Fibroblast of the aortic adventitia (primary cell): ENCODE data around the gene F9. TPM values are rescaled to one million over a fixed set of nuclear protein-coding genes. Genes with fewer than 3 reads are reported as not detected.

Experiments used
- DNase-seq: peaks from one replicate; pipeline ENCODE4 v3.0.0-alpha.2; 2010; ENCODE audit warnings: low read depth
- H3K4me3 ChIP-seq: 2 replicates; pipeline ENCODE4 v1.5.1; 2011; ENCODE audit warnings: low read depth, mild to moderate bottlenecking, control low read depth, low read length, moderate library complexity
- CTCF ChIP-seq: IDR thresholded peaks from 2 replicates; pipeline ENCODE4 v1.5.1; 2011; ENCODE audit warnings: mild to moderate bottlenecking, low read length, control low read depth, inconsistent platforms; ENCODE audit not compliant: insufficient read depth
- total RNA-seq: library from RNA; depleted of rRNA; stranded (reverse); fragments of >200 nt; gene quantifications from 2 replicates; pipeline ENCODE4 v1.2.3, GENCODE V29; 2012; ENCODE audit warnings: low replicate concordance

The F9 gene
- total RNA-seq, 1 donor: not detected

- DNase-seq: no peak
- no peak for TF ChIP-seq CTCF
- no peak overlapping the region for H3K4me3 ChIP-seq
Measured at GRCh38 chrX:139532834-139533233, 2.3 kb downstream of the F9 start.

- H3K4me3 ChIP-seq: no peak overlapping the region
- TF ChIP-seq CTCF: no peak
- DNase-seq: no peak
Measured at GRCh38 chrX:139533444-139533843, 2.9 kb downstream of the F9 start.

GRCh38 chrX:139538907-139539790, 8.6 kb downstream of the F9 start:
- no peak for TF ChIP-seq CTCF
- H3K4me3 ChIP-seq: no peak overlapping the region
- DNase-seq: no peak

- no peak for TF ChIP-seq CTCF
- no peak for DNase-seq
- no peak overlapping the region for H3K4me3 ChIP-seq
Measured at GRCh38 chrX:139542652-139543051, 12.1 kb downstream of the F9 start.

- DNase-seq: no peak
- TF ChIP-seq CTCF: no peak
- H3K4me3 ChIP-seq: no peak overlapping the region
Measured at GRCh38 chrX:139543920-139544319, 13.4 kb downstream of the F9 start.

GRCh38 chrX:139544591-139544990, 14.1 kb downstream of the F9 start:
- H3K4me3 ChIP-seq: no peak overlapping the region
- no peak for TF ChIP-seq CTCF
- DNase-seq: no peak
